Testis (tissue), 3 donors: Measurements from ENCODE around the gene HS3ST3A1. TPM values are rescaled to one million over a fixed set of nuclear protein-coding genes. Genes with fewer than 3 reads are reported as not detected.

Experiments
- DNase-seq: peaks from one replicate; pipeline ENCODE4 v3.0.0-alpha.2; 2019
- H3K27ac ChIP-seq, 2 donors: fragments of 200-600 bp; sonication (generic); one replicate each; pipeline ENCODE4 v1.5.1; 2019
- H3K27me3 ChIP-seq: fragments of 200-600 bp; sonication (generic); one replicate; pipeline ENCODE4 v1.5.1; 2019
- H3K36me3 ChIP-seq: fragments of 200-600 bp; sonication (generic); one replicate; pipeline ENCODE4 v1.5.1; 2017; ENCODE audit warnings: low read depth; ENCODE audit errors: missing control alignments
- H3K4me1 ChIP-seq: fragments of 200-600 bp; sonication (generic); one replicate; pipeline ENCODE4 v1.5.1; 2019
- H3K4me3 ChIP-seq, 2 donors: fragments of 200-600 bp; sonication (generic); one replicate each; pipeline ENCODE4 v1.5.1; 2017 to 2019
- H3K9me3 ChIP-seq: fragments of 200-600 bp; sonication (generic); one replicate; pipeline ENCODE4 v1.5.1; 2017
- CTCF ChIP-seq, 3 experiments: fragments of 450-650 bp in 2 of 3; fragments of 200-600 bp in 1 of 3; sonication (generic) in 1 of 3; IDR thresholded peaks; one replicate each; pipeline ENCODE4 v1.5.1; 2016 to 2019; ENCODE audit warnings: antibody characterized with exemption in 3 of 3, mild to moderate bottlenecking in 2 of 3, moderate library complexity in 1 of 3
- POLR2A ChIP-seq: fragments of 450-650 bp; IDR thresholded peaks from one replicate; pipeline ENCODE4 v1.6.1; 2017; ENCODE audit warnings: antibody characterized with exemption, mild to moderate bottlenecking, moderate library complexity
- WGBS, 2 donors: methylation state at CpG; one replicate each; pipeline ENCODE4 v1.1.5; 2018; 5-methylcytosine and 5-hydroxymethylcytosine counted together
- intact Hi-C: fragments of 100-400 bp; cut with DNase I; formaldehyde crosslinking; loops from one replicate; pipeline ENCODE4 v1.15.1; 2023; ENCODE audit warnings: low total_unique reads
- polyA plus RNA-seq: library from polyadenylated mRNA; stranded (reverse); fragments of 350-450 nt; fragmentation: Illumina TruSeq; extraction: RNeasy Lipid Tissue Mini Kit (QIAGEN cat#74804); gene quantifications from one replicate; pipeline ENCODE4 v1.2.3, GENCODE V29; 2014; ENCODE audit warnings: low read depth, low replicate concordance; ENCODE audit not compliant: insufficient read depth
- total RNA-seq, 2 donors: library from RNA; depleted of rRNA; stranded (reverse); fragments of >200 nt; gene quantifications; one replicate each; pipeline ENCODE4 v1.2.3, GENCODE V29; 2016

The HS3ST3A1 gene
- total and polyA plus RNA-seq, 3 donors from 2014 or later: 3.9 to 5.9 (median 5.8) TPM

GRCh38 chr17:13597723-13598347 is 3.9 kb downstream of the HS3ST3A1 start:
- intact Hi-C loops: loop anchor here (10.0 kb wide), 1 partner anchor 707 kb away; the partner anchor contains the start of gene HS3ST3B1
- Histone ChIP-seq H3K27me3 (no peaks in the 10 kb centered on the region), H3K27ac (no peak overlapping the region), H3K4me1 (no peaks in the 10 kb centered on the region), H3K4me3 (no peak overlapping the region), H3K36me3 (no peaks in the 10 kb centered on the region), H3K9me3 (no peaks in the 10 kb centered on the region)
- peak; percentile 65 for DNase-seq
- WGBS, 2 donors: 37 to 55% methylated on average over 3 of the region's 3 CpGs
- TF ChIP-seq CTCF (IDR thresholded peaks at IDR 0.05): peak; percentile 36 to 52 (median 48)
- TF ChIP-seq POLR2A: no peak

- no peaks in the 10 kb centered on the region for H3K36me3 ChIP-seq
- TF ChIP-seq POLR2A: no peak
- no peak for TF ChIP-seq CTCF (IDR thresholded peaks at IDR 0.05)
- no peaks in the 10 kb centered on the region for H3K9me3 ChIP-seq
- 60 to 63% methylated on average over 13 of the region's 13 CpGs for WGBS, 2 donors
- intact Hi-C loops: loop anchor here (10.0 kb wide), 1 partner anchor 708 kb away; the partner anchor contains the start of gene HS3ST3B1
- H3K27ac ChIP-seq: no peak overlapping the region
- no peaks in the 10 kb centered on the region for H3K4me1 ChIP-seq
- peak; percentile 39 for DNase-seq
- no peaks in the 10 kb centered on the region for H3K27me3 ChIP-seq
- no peak overlapping the region for H3K4me3 ChIP-seq
Observed at GRCh38 chr17:13596241-13596923, 5.3 kb downstream of the HS3ST3A1 start.

- Histone ChIP-seq H3K36me3 (no peaks in the 10 kb centered on the region), H3K27ac (no peak overlapping the region), H3K27me3 (no peaks in the 10 kb centered on the region), H3K4me1 (no peaks in the 10 kb centered on the region), H3K9me3 (no peaks in the 10 kb centered on the region), H3K4me3 (no peak overlapping the region)
- 63 to 65% methylated on average over 6 of the region's 6 CpGs for WGBS, 2 donors
- intact Hi-C loops: loop anchor here (10.0 kb wide), 1 partner anchor 709 kb away; the partner anchor contains the start of gene HS3ST3B1
- DNase-seq: no peak
- no peak for TF ChIP-seq POLR2A
- no peak for TF ChIP-seq CTCF (IDR thresholded peaks at IDR 0.05)
Observed at GRCh38 chr17:13595599-13595899, 6.2 kb downstream of the HS3ST3A1 start.

GRCh38 chr17:13594762-13595598 is 6.7 kb downstream of the HS3ST3A1 start:
- H3K4me1 ChIP-seq: no peaks in the 10 kb centered on the region
- no peaks in the 10 kb centered on the region for H3K9me3 ChIP-seq
- TF ChIP-seq POLR2A: no peak
- peak; percentile 80 to 97 (median 88) for TF ChIP-seq CTCF (IDR thresholded peaks at IDR 0.05)
- H3K27me3 ChIP-seq: no peaks in the 10 kb centered on the region
- intact Hi-C loops: loop anchor here (10.0 kb wide), 1 partner anchor 710 kb away; the partner anchor contains the start of gene HS3ST3B1
- no peak overlapping the region for H3K4me3 ChIP-seq
- no peaks in the 10 kb centered on the region for H3K36me3 ChIP-seq
- H3K27ac ChIP-seq: no peak overlapping the region
- DNase-seq: peak; percentile 92
- WGBS, 2 donors: 13 to 14% methylated on average over 10 of the region's 10 CpGs
